HG02571 (cell line): ENCODE measurements around the gene SPATA13.
A peak's percentile ranks its signal among the peaks of the same experiment; 100 is the strongest.

ENCODE experiments used
- ATAC-seq: cut with Tn5 transposase; IDR thresholded peaks from one replicate; pipeline ENCODE4 v1.9.1; 2021; ENCODE audit warnings: mild to moderate bottlenecking, moderate library complexity; ENCODE audit not compliant: unreplicated experiment

SPATA13 gene

DNA sequence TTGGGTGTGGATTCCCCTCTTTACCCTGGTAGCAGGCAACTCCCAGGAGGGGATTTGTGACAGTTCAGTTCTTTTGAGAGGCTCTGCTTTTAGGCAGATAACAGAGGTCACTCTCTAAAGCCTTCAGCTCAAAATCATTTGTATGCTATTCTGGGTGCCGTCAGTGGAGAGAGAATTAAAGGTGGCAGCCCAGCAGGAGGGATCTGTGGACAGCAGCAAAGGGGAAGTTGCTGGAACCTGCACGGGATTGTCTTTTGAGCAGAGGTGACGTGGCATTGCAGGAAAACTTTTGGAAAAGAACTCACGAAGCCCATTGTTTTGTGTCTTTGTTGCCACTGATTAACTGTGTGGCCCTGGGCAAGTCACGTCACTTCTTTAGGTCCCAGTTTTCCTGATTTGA lies 86.5 kb downstream of the SPATA13 start:
- ATAC-seq = no peak

DNA sequence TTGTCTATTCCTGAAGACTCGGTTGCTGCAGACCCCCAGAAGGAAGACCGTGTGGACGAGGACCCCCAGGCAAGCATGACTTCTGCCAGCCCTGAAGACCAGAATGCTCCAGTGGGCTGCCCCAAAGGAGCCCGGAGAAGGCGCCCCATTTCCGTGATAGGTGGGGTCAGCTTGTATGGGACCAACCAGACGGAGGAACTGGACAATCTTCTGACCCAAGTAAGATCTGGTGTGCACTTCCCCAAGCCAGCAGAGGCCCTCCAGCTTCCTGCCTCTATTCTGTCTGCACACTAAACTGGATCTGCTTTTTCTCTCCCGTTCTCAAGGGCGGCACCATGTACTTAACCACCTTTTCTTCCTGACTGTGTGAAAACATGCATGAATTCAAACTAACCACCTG lies 89.1 kb downstream of the SPATA13 start:
- ATAC-seq = no peak

DNA sequence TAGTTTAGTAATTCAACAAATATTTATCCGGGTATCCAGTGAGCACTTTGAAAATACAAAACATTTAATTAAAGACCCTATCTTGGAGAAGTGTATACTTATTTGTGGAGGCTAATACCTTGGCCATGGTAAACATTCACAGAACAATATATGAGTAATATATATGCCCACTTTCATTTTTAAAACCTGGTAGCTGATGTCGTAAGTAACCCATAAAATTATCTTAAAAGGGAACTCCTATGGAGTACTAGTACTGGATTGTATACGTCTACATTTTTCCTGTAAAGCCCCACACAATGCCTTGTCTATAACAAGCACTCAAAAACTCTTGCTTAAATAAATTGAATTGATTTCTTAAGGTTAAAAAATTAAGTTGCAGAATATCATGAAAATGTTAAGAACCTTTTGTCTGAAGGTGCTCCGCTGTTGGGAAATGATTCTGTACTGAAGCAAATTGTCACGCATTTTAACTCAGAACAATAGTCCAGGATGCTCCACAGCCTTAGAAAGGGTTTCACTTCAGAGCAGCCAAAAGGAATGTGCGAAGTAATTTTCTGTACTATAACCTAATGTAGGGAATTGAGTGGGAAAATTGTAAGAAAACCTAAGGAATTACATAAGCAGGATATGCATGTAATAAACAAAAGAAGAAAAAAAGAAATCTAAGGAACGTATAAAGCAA lies 90.0 kb downstream of the SPATA13 start:
- ATAC-seq = no peak

DNA sequence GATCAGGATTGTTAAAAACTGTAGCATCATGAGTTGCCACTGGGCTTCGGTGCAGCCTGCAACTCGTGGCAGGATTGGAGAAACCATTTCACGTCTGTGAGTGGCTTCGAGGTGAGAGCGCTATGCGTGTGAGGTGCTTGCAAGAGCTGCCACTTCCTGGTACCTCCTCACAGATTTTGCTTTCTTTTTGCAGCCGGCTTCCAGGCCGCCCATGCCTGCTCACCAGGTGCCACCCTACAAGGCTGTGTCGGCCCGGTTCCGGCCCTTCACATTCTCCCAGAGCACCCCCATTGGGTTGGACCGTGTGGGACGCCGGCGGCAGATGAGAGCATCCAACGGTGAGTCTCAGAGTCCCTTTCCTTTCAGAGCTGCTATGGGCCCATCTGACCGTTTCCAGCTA lies 91.0 kb downstream of the SPATA13 start:
- ATAC-seq = no peak

DNA sequence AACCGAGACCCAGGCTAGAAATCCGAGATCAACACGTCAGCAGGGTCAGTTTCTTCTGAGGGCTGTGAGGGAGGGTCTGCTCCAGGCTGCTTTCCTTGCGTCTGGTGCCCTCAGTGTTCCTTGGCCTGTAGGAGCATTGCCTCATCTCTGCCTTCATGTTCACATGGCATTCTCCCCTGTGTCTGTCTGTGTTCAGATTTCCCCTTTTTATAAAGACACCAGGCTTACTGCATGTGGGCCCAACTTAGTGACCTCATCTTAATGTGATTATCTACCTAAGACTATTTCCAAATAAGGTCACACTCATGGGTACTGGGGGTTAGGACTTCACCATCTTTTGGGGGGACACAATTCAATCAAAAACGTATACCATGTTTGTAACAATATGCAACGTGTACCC lies 91.6 kb downstream of the SPATA13 start:
- no peak for ATAC-seq

DNA sequence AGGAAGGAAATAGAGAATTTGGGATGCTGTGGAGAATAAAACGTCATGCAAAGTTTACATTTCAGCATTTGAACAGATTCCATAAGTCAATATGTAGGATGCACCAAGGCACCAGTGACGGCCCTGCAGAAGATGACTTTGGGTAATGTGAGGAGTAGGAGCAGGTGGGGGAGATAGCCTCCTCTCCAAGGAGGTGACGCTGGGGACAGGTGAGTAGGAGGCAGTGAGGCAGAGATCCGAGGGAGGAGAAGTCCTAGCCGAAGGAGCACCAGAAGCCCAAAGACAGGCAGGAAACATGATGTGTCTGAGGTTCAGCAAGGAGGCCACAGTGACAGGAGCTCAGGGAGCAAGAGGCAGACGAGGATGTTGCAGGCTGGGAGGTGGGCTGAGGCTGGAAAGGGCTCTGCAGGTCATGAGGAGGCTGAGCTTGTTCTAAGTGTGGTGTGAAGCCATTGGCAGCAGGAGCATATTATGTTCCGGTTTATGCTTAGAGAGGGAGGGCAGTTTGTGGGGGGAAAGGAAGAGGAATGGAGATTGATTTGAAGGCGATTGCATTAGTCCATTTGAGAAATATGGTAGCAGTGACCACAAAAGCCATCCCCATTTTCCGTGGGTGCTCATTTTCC lies 93.1 kb downstream of the SPATA13 start:
- no peak for ATAC-seq

DNA sequence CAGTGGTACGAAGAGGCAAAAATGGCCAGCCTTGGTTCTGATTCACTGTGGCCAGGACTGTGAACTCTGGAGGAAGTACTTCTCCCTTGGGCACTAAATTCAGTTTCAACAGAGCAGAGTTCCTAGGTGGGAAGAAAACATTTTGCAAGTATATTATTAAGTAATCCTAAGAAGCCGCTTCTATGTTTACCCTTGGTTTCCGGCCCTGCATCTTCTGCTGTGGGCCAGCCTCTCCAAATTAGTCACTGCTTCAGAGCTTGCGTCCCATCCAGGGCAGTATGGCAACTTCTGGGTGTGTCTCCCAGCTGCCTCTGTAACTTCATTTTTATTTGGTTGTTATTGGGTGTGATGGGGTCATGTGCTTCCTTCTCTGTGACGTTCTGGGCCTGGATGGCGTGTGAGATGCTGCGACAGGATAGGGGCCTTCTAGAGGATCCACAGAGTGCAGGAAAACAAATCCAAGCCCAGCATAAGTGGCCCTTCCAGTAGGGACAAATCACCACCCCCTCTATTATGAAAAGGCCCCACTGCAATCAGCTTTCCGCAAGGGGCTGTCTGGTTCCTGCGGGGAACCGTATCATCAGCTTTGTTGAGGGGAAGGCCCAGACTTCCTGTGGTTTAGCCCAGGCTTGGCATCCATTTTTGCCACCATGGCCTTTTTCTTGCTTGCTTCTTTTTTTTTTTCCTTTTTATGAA lies 93.8 kb downstream of the SPATA13 start:
- no peak for ATAC-seq

DNA sequence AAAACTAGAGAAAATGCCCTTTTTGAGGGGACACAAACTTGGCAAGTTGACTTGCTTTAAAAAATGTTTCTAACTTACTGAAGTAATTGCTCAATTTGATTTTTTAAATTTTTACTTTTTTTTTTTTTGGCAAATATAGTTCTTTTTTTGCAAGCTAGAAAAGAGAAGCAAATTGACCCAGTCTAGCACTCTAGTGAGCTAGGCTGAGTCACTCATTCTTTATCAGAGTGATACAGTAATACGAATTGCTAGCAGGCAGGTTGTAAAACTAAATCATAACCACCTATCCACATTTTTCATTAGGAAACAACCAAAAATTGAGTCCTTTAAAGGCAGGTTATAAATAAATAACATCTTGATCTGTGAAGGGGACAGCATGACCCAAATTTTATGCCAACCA lies 97.0 kb downstream of the SPATA13 start:
- no peak for ATAC-seq

DNA sequence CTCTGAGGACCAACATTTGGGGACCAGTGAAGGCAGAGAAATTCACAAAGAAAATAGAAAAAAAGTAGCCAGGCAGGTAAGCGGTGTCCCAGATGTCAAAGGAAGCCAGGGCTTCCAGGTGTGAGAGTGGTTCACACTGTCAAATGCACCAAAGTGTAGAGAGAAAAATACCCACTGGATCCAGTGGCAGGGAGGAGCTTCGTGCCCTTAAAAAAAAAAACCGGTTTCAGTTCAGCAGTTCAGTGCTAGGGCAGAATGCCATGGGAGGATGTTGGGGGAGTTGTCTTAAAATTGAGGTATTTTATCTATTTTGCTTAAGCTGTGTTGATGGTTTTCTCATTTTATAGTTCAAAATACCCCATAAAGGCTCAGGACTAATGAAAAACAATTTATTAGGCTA lies 101.0 kb downstream of the SPATA13 start:
- ATAC-seq = no peak

DNA sequence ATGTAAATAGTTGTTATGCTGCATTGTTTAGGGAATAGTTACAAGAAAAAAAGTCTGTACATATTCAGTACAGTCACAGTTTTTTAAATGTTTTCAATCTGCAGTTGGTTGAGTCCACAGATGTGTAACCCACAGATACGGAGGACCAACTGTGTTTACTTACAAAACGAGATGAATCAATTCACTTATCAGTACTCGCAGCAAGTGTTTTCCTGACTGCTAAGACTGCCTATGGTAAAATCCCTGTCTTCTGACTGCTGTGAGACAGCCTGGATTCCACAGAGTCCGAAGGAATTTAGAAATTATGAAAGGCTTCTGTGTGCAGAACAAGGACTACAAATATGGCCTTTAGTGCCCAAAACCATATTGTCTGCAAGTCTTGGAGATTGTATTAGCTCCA lies 103.1 kb downstream of the SPATA13 start:
- no peak for ATAC-seq

DNA sequence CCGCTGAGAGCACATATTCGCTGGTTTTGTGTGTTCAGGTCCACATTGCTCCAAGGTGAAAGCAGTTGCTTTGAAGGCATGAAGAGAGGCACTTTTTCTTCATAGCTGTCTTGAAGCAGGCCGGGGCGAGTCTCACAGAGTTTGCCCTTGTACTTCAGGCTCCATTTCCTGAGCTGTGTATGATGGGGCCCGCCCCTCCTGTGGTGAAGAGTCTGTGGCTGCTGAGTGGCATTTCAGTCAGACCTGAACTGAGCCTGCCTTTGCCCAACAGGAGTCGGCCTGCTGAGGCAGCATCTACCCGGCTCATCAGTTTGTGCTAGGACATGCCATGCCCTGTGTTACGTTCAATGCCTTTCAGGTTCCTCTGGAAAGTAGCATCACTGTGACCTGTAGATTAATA lies 104.5 kb downstream of the SPATA13 start:
- ATAC-seq = no peak

DNA sequence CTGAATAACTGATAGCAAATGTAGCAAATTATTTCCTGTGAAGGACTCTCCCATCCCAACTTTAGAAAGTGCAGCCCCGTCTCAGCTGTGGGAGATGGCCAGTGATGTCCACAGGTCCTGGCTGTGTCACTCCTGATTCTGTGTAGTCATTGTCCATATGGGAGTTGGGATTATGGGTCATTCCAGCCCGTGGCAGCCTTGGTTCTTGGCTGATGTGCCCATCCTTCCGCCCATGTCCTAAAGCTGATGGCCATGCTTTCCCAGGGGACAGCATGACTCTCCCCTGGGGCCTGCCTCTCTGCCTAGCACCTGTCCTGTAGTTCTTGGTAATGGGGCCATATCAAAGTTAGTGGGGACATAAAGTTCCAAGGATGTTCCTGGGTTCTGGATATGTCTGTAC lies 104.9 kb downstream of the SPATA13 start:
- no peak for ATAC-seq

DNA sequence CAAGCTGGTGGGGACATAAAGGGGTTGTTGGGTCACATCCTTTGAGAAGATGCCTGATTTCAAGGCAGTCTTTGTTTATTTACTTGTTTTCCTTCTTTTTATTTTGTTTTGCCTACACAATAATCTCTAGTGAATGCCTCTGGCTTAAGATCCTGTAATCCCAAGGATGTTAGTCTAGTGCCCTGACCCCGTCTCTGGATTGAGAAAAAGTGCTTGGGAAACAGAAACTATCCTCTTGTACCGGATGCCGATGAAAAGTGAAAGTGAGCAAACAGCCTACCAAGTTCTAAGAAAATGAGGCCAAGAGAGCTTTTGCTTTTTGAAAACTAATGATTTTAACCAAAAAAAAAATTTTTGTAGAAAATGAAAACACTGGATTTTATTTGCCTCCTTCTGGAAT lies 106.8 kb downstream of the SPATA13 start:
- ATAC-seq = no peak

DNA sequence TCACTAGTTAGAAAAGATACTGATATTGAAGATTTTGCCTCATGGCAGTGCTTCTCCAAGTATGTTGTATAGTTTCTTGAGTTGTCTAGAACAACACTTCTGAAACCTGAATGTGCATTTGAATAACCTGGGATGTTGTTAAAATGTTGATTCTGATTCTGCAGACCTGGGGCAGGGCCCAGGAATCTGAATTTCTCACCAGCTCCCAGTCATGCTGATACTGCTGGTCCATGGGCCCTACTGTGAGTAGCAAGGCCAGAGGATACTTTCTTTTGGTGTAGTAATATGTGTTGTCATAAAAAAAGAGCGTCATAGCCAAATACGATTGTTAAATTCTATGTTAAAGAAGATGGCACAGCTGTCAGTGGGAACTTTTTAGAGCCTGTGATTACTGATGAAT lies 107.3 kb downstream of the SPATA13 start:
- ATAC-seq = no peak

DNA sequence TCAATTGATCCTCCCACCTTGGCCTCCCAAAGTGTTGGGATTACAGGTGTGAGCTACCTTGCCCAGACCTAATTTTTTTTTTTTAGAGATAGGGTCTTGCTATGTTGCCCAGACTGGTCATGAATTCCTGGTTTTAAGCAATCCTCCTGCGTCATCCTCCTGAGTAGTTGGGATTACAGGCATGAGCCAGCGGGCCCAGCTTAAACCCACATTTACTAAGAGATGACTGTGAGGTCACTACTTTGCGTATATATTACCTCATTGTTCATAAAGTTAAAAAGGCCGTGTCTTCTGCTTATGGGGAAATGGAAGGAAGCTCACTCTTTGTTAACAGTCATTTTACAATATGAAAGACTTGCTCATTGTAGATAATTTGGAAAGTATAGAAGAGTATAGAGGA lies 109.3 kb downstream of the SPATA13 start:
- ATAC-seq = no peak

DNA sequence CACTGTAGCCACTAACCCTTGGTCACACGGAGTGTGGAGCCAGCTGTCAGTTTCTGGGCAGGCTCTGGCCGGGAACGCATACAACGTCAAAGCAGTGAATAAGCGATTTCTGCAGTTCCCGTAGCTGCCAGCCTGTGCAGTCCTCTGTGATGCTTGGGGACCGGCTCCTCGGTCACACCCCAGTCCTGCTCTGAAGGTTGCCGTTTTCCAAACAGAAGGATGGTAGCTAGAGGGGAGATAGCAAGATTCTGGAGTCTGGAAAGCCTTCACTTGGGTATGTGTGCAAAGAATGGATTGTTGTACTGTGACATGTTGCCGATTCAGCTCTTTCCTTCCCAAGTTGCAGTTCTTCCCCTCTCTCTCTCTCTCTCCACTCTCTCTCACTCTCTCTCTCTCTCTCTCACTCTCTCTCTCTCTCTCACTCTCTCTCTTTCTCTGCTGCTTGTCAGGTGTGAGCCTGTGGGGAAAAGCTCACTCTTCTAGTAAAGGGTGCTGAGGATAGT lies 110.2 kb downstream of the SPATA13 start:
- ATAC-seq = peak; percentile 42

DNA sequence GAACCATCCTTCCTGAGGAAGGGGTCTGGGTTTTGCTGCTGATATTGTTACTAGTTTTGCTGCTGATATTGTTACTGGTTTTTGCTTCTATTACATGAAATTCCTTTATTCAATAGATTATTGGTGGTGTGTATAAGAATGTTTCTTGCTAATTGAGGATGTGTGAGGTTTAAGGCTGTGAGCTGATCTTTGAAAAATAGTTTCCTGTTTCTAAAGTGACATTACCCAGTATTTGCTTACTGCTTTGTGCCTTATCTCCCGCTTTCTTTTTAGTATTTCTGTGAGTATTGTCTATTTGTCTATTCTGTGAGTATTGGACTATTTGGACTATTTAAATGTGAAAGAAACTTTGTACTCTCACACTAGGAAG lies 110.7 kb downstream of the SPATA13 start:
- no peak for ATAC-seq

DNA sequence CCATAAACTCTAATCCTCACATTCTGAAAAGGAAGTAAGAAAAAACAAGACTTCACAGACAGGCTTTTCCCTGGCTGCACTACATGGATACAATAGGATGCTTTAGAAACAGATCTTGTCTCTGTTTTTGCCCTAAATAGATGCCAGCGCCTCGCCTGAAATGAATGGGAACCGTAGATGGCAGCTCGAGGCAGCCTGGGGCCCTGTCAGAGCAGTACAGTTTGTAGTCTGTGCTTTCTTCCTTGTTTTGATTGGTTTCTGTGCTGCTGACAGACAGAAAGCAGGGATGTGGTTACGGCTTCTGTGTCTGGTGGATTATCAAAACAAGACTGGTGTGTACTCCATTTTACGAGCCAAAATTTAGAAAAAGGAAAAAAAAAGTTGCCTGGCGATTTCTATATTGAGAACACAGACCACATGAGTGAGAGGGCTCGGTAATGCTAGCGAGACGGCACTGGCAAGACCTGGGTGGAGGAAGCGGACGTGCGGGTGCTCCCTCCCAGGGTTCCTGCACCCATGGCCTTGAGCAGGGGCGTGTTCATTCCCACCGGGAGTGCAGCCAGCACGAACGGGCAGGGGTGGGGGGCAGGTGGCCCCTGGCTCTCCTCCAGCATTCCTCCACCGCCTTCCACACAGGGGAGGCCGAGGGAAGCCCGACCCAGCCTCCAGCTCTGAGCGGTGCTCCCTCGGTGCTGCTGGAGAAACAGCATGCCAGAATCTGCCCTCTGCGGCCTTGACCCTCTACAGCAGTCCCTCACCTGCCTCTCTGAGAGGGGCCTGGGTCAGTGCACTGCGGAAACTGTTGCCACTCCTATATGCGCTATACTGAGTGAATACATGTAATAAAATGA lies 111.3 kb downstream of the SPATA13 start:
- ATAC-seq = peak; percentile 47

DNA sequence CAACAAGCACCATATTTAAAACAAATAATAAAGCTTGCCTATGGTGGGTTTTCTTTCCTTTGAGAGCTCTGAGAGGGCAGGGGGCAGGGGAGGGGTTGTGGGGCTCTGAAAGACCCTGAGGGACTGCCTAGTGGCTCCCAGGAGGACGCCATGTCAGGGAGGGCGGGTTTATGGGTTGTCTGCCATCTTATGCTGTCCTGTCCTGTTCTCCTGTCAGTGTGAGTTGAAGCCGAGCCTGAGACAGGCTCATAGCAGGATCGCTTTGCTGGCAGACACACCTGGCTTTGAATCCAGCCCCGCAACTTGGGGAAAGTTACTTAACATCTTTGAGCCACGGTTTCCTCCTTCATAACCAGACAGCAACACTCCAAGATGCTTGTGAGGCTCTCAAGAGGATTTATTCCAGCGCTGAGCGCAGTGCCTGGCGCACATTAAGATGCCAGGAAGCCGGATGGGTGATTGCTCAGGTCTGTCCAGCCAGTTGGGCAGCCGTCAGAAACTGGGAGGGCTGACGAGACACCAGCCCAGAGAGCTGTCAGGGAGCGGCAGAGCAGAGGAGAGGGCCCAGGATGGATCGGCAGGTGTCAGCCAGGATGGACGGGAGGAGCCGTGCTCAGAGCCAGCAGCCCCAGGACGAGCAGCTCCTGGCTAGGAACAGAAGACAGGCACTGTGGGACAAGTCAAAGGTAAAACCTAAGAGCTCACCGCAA lies 112.1 kb downstream of the SPATA13 start:
- ATAC-seq = no peak

DNA sequence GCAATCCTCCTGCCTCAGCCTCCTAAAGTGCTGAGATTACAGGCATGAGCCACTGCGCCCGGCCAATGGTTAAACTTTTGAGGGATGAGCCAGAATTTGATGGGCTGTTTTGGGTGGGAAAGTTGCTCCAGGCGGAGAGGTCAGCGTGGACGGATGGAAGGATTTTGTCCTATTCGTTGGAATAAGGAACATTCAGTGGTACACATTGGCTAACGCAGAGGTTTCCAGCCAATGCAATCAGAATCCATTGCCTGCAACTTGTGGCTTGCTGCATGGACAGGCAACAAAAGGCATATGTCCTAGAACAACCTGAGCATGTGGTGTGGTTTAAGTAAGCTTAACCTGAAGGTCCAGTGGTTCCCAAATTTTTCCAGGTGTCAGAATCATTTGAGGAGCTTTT lies 113.4 kb downstream of the SPATA13 start:
- no peak for ATAC-seq
